ENCODE results near the gene TMEM151A.
A peak's percentile ranks its signal among the peaks of the same experiment; 100 is the strongest.

Gene TMEM151A

GRCh38 chr11:66325263-66325671 lies 33.6 kb downstream of the TMEM151A start:
- no peak for DNase-seq

GRCh38 chr11:66326261-66327111 lies 34.8 kb downstream of the TMEM151A start:
- no peak for DNase-seq

- no peak for DNase-seq
Measured at GRCh38 chr11:66327171-66328030, 35.7 kb downstream of the TMEM151A start.

GRCh38 chr11:66328031-66328301 lies 36.3 kb downstream of the TMEM151A start:
- DNase-seq: no peak

GRCh38 chr11:66328302-66329144 lies 36.8 kb downstream of the TMEM151A start:
- peak; percentile 70 for DNase-seq

GRCh38 chr11:66329165-66329673 lies 37.5 kb downstream of the TMEM151A start:
- no peak for DNase-seq

- DNase-seq: no peak
Measured at GRCh38 chr11:66330931-66331330, 39.2 kb downstream of the TMEM151A start.

- no peak for DNase-seq
Measured at GRCh38 chr11:66331542-66332370, 40.1 kb downstream of the TMEM151A start.

- DNase-seq: no peak
Measured at GRCh38 chr11:66332371-66333219, 40.9 kb downstream of the TMEM151A start.

- DNase-seq: no peak
Measured at GRCh38 chr11:66333220-66333877, 41.7 kb downstream of the TMEM151A start.

GRCh38 chr11:66333896-66334604 lies 42.4 kb downstream of the TMEM151A start:
- DNase-seq: no peak

- no peak for DNase-seq
Measured at GRCh38 chr11:66334605-66335442, 43.1 kb downstream of the TMEM151A start.

- DNase-seq: no peak
Measured at GRCh38 chr11:66335531-66336233, 44.0 kb downstream of the TMEM151A start.

- DNase-seq: peak; percentile 60
Measured at GRCh38 chr11:66336234-66337102, 44.8 kb downstream of the TMEM151A start, which contains the start of gene RIN1. Gene RIN1, minus strand, starts transcription at chr11:66336434. Its CDS starts 32 bp downstream, at chr11:66336402.

- DNase-seq: no peak
Measured at GRCh38 chr11:66337103-66337899, 45.6 kb downstream of the TMEM151A start.

Measured in stimulated activated naive CD4-positive, alpha-beta T cell treated with Interleukin-2 at 50 U/mL for 16 hours (primary cell).